K562 (cell line): ENCODE data around the gene MYOC. TPM values are rescaled to one million over a fixed set of nuclear protein-coding genes. Genes with fewer than 3 reads are reported as not detected.
"Not testable (repeated sequence)": the region's sequence is repeated elsewhere in the genome, so short reads cannot be mapped to it uniquely, and the experiment has no call there.

Experiments used
- ATAC-seq: fragments of 200-7000 bp; cut with Tn5 transposase; 3 replicates; pipeline ENCODE4 v1.9.1; 2020; ENCODE audit warnings: moderate library complexity
- BruUV-seq: library from RNA; stranded (reverse); fragments of 400-500 nt; replicated peaks from 2 replicates; lab custom pipeline; 2021; lab: Mats Ljungman, UMichigan
- CTCF ChIA-PET: fragments of 300-600 bp; formaldehyde crosslinking; extraction: SDS; loops from one replicate; lab custom pipeline; 2021; ENCODE audit warnings: low intra/inter-chr PET ratio; lab: Yijun Ruan, JAX
- POLR2A ChIA-PET: fragments of 300-600, 350-650 bp; sonication (Branson Sonifier 250); formaldehyde crosslinking; extraction: SDS; loops from one replicate; lab custom pipeline; 2021; ENCODE audit warnings: antibody characterized with exemption, inconsistent platforms; lab: Yijun Ruan, JAX
- DNase-seq, 4 experiments: peaks; one replicate each; pipeline versions ENCODE4 v3.0.0 to v3.0.0-alpha.2; 2011 to 2018; ENCODE audit warnings: low spot score in 3 of 4, mixed read lengths in 3 of 4; ENCODE audit errors: extremely low read depth in 1 of 4
- FAIRE-seq: peaks from 2 replicates; lab custom pipeline; 2011; peaks lifted over from hg19 to GRCh38; lab: Jason Lieb, UNC
- H2AFZ ChIP-seq: 2 replicates; pipeline ENCODE4 v1.6.0; 2011; ENCODE audit warnings: low read depth, low read length, control low read depth, inconsistent platforms
- H3K27ac ChIP-seq: fragments of 200-600 bp; 3 replicates; pipeline ENCODE4 v1.8.0; 2011; ENCODE audit warnings: low read depth, mild to moderate bottlenecking, control low read depth, inconsistent platforms, low read length, moderate library complexity, mixed read lengths; ENCODE audit errors: extremely low read depth
- H3K27me3 ChIP-seq, 2 experiments: fragments of 300-600 bp in 1 of 2; 2 replicates in 1 of 2; 3 replicates in 1 of 2; pipeline versions ENCODE4 v1.6.0 to v1.8.0; 2011; ENCODE audit warnings: inconsistent platforms in 2 of 2, low read length in 2 of 2, mild to moderate bottlenecking in 1 of 2, mixed read lengths in 1 of 2, moderate library complexity in 1 of 2; ENCODE audit not compliant: control insufficient read depth in 2 of 2, insufficient read depth in 2 of 2
- H3K36me3 ChIP-seq: fragments of 300-600 bp; 3 replicates; pipeline ENCODE4 v1.8.0; 2011; ENCODE audit warnings: mild to moderate bottlenecking, low read length, inconsistent platforms; ENCODE audit not compliant: control insufficient read depth, insufficient read depth
- H3K4me1 ChIP-seq, 2 experiments: fragments of 200-600 bp in 1 of 2; replicated peaks in 1 of 2; 2 replicates in 1 of 2; 3 replicates in 1 of 2; pipeline versions ENCODE4 v1.5.1 to v1.8.0; 2011; ENCODE audit warnings: inconsistent platforms in 2 of 2, low read length in 2 of 2, mild to moderate bottlenecking in 1 of 2, mixed read lengths in 1 of 2, moderate library complexity in 1 of 2; ENCODE audit not compliant: control insufficient read depth in 2 of 2, insufficient read depth in 2 of 2
- H3K4me2 ChIP-seq: 2 replicates; pipeline ENCODE4 v1.6.1; 2011; ENCODE audit warnings: low read length, control low read depth, inconsistent platforms, mixed read lengths; ENCODE audit not compliant: insufficient read depth
- H3K4me3 ChIP-seq: fragments of 200-600 bp; sonication (generic), shearing (Covaris generic); 2 replicates; pipeline ENCODE4 v1.5.1; 2016; ENCODE audit warnings: control low read depth, inconsistent platforms
- H3K79me2 ChIP-seq: fragments of 200-600 bp; 3 replicates; pipeline ENCODE4 v1.8.0; 2011; ENCODE audit warnings: low read length, inconsistent platforms; ENCODE audit not compliant: control insufficient read depth, insufficient read depth
- H3K9ac ChIP-seq, 2 experiments: 2 replicates each; pipeline versions ENCODE4 v1.6.0 to v1.6.1; 2011; ENCODE audit warnings: low read depth in 2 of 2, low read length in 2 of 2, control low read depth in 1 of 2, inconsistent platforms in 1 of 2, mild to moderate bottlenecking in 1 of 2, mixed read lengths in 1 of 2; ENCODE audit not compliant: insufficient read depth in 1 of 2
- H3K9me1 ChIP-seq: one replicate; pipeline ENCODE4 v1.6.0; 2011; ENCODE audit warnings: inconsistent platforms, mild to moderate bottlenecking, low read length, moderate library complexity; ENCODE audit not compliant: control insufficient read depth, insufficient read depth
- H3K9me3 ChIP-seq: replicated peaks from 2 replicates; pipeline ENCODE4 v1.5.1; 2011; ENCODE audit warnings: low read depth, low read length, inconsistent platforms; ENCODE audit not compliant: control insufficient read depth, insufficient read depth
- H4K20me1 ChIP-seq: replicated peaks from 2 replicates; pipeline ENCODE4 v1.6.1; 2011; ENCODE audit warnings: low read length, inconsistent platforms, mixed read lengths; ENCODE audit not compliant: control insufficient read depth, insufficient read depth
- ARID1B ChIP-seq: fragments of 450-650 bp; IDR thresholded peaks from 2 replicates; pipeline ENCODE4 v1.6.1; 2016; ENCODE audit warnings: antibody characterized with exemption, mild to moderate bottlenecking, inconsistent platforms
- ATF7 ChIP-seq: fragments of 450-650 bp; IDR thresholded peaks from 2 replicates; pipeline ENCODE4 v1.7.1; 2014; ENCODE audit warnings: mild to moderate bottlenecking, moderate library complexity
- CBFA2T2 ChIP-seq: fragments of 450-650 bp; conservative IDR thresholded peaks from 2 replicates; pipeline ENCODE4 v1.6.1; 2017; ENCODE audit warnings: mild to moderate bottlenecking
- CBFA2T3 ChIP-seq: fragments of 450-650 bp; IDR thresholded peaks from 2 replicates; pipeline ENCODE4 v1.6.1; 2017
- CTBP1 ChIP-seq: fragments of 450-650 bp; IDR thresholded peaks from 2 replicates; pipeline ENCODE4 v1.6.1; 2016; ENCODE audit warnings: borderline replicate concordance
- DPF2 ChIP-seq: fragments of 450-650 bp; IDR thresholded peaks from 2 replicates; pipeline ENCODE4 v1.6.1; 2016
- EP300 ChIP-seq: IDR thresholded peaks from 2 replicates; pipeline ENCODE4 v1.6.1; 2012; ENCODE audit warnings: low read length, improper control_type of control experiment
- HDAC1 ChIP-seq, 2 experiments: fragments of 450-650 bp; IDR thresholded peaks; 2 replicates each; pipeline ENCODE4 v1.6.1; 2016 to 2017; ENCODE audit warnings: inconsistent platforms in 1 of 2, mild to moderate bottlenecking in 1 of 2, moderate library complexity in 1 of 2
- KDM1A ChIP-seq, 2 experiments: fragments of 450-650 bp; IDR thresholded peaks; 2 replicates each; pipeline ENCODE4 v1.6.1; 2016; ENCODE audit warnings: mild to moderate bottlenecking in 2 of 2
- MEIS2 ChIP-seq: fragments of 450-650 bp; IDR thresholded peaks from 2 replicates; pipeline ENCODE4 v1.6.1; 2014; ENCODE audit warnings: mild to moderate bottlenecking; ENCODE audit not compliant: partially characterized antibody
- NCOR1 ChIP-seq: fragments of 450-650 bp; IDR thresholded peaks from 2 replicates; pipeline ENCODE4 v1.6.1; 2016; ENCODE audit warnings: mild to moderate bottlenecking, moderate library complexity
- NFIC ChIP-seq: fragments of 450-650 bp; IDR thresholded peaks from 2 replicates; pipeline ENCODE4 v1.6.1; 2017; ENCODE audit warnings: mild to moderate bottlenecking, inconsistent platforms
- RCOR1 ChIP-seq, 2 experiments: IDR thresholded peaks; 2 replicates each; pipeline ENCODE4 v1.6.1; 2012; ENCODE audit warnings: low read depth in 2 of 2, low read length in 2 of 2, borderline replicate concordance in 1 of 2, improper control_type of control experiment in 1 of 2
- SAP30 ChIP-seq: fragments of 200-600 bp; sonication (generic); IDR thresholded peaks from 2 replicates; pipeline ENCODE4 v1.6.1; 2012; ENCODE audit warnings: borderline replicate concordance, low read depth, mild to moderate bottlenecking, moderate library complexity, low read length, control low read depth, inconsistent platforms; ENCODE audit not compliant: insufficient read depth, poor library complexity, severe bottlenecking
- TAL1 ChIP-seq: fragments of 450-650 bp; IDR thresholded peaks from 2 replicates; pipeline ENCODE4 v1.6.1; 2016; ENCODE audit warnings: mild to moderate bottlenecking
- TCF3 ChIP-seq: sonication (generic); formaldehyde crosslinking; IDR thresholded peaks from 2 replicates; pipeline ENCODE4 v1.4.0; 2020; ENCODE audit warnings: mild to moderate bottlenecking, missing genetic modification reagents
- TEAD4 ChIP-seq, 2 experiments: sonication (generic) in 1 of 2; formaldehyde crosslinking in 1 of 2; IDR thresholded peaks; 2 replicates each; pipeline versions ENCODE4 v1.6.1 to v1.8.0; 2012 to 2022; ENCODE audit warnings: borderline replicate concordance in 1 of 2, inconsistent platforms in 1 of 2, low read length in 1 of 2, mild to moderate bottlenecking in 1 of 2, missing genetic modification reagents in 1 of 2
- WGBS: fragments of 100-300 bp; shearing (Covaris generic); methylation state at CpG from one replicate; pipeline ENCODE4 v1.1.6; 2016; ENCODE audit warnings: low coverage, mixed read lengths; ENCODE audit not compliant: insufficient coverage; ENCODE audit errors: missing lambda C conversion rate; 5-methylcytosine and 5-hydroxymethylcytosine counted together
- in situ Hi-C: fragments of 300-500 bp; cut with MboI; formaldehyde crosslinking; loops from 4 replicates; pipeline ENCODE4 v1.15.0; 2018; ENCODE audit warnings: inconsistent platforms, mixed read lengths
- intact Hi-C: fragments of 100-400 bp; cut with micrococcal nuclease; formaldehyde crosslinking; loops from 2 replicates; pipeline ENCODE4 v1.14.2; 2022
- polyA plus RNA-seq, 8 experiments: library from polyadenylated mRNA; depleted of rRNA in 4 of 8; stranded (reverse) in 5 of 8; unstranded in 3 of 8; fragments of >200 nt; fragmentation: Nextera tagmentation in 2 of 8; fragmentation: Illumina TruSeq in 1 of 8; extraction: Ambion mirVana in 2 of 8; extraction: Trizol in 1 of 8; gene quantifications; 2 replicates each; pipeline versions ENCODE4 v1.2.1 to v1.2.3, GENCODE V29; 2011 to 2014; ENCODE audit warnings: inconsistent platforms in 1 of 8, missing spikeins in 1 of 8
- total RNA-seq, 7 experiments: library from RNA; depleted of rRNA in 6 of 7; stranded (reverse); fragments of >200 nt in 6 of 7; fragmentation: Illumina TruSeq in 2 of 7; extraction: Trizol in 2 of 7; gene quantifications; 2 replicates each; pipeline versions ENCODE4 v1.2.1 to v1.2.3, GENCODE V29; 2011 to 2021; ENCODE audit warnings: low replicate concordance in 1 of 7

MYOC gene
- total and polyA plus RNA-seq, 9 of the 15 experiments (the other 6 are each of a cell fraction or from before 2014, with no cell fraction given), result not detected

DNA sequence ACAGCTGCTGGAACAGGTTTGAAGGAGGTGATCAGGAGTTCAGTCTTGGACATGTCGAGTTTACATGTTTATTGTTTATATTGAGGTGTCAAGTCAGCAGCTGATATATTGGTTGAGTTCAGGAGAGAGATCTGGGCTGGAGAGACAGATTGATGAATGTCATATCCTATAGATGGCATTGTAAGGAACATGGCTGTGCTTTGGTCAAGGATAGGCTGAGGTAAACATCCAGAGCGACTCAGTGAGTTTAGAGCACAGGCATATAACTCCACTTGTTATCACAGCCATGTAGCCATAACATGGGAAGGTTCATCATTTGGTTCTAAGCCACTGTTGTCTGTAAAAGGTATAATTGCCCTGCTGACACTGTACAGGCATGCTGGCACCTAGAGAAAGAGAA lies 35.9 kb downstream of the MYOC start:
- H3K79me2 ChIP-seq, result no peaks in the 10 kb centered on the region
- no peak for FAIRE-seq
- ChIA-PET POLR2A (interaction anchor here (0.6 kb wide), 2 partner anchors 9 to 1659 kb away, joined by 3 read pairs; no protein-coding TSS in a partner anchor), CTCF (no interaction called here)
- H3K9me1 ChIP-seq, result no peaks in the 10 kb centered on the region
- H3K4me2 ChIP-seq, result no peak overlapping the region
- H3K4me3 ChIP-seq, result no peak overlapping the region
- H3K27ac ChIP-seq, result no peak overlapping the region
- H3K4me1 ChIP-seq, result peaks cover 5 to 6% of the 10 kb centered on the region in 2 experiments; a peak in 2 of 5 replicates
- DNase-seq, result no peak
- no TSS peak for BruUV-seq
- H2AFZ ChIP-seq, result no peak overlapping the region
- in situ Hi-C loops (loop anchor here (25.0 kb wide), 1 partner anchor 1079 kb away; the partner anchor contains the start of gene GORAB), intact Hi-C loops (no loop called here)
- no peak for ATAC-seq
- no peaks in the 10 kb centered on the region for H4K20me1 ChIP-seq
- no peaks in the 10 kb centered on the region for H3K9me3 ChIP-seq
- H3K36me3 ChIP-seq, result no peaks in the 10 kb centered on the region
- peaks cover 0 to 7% of the 10 kb centered on the region in 2 experiments; a peak in 3 of 5 replicates for H3K27me3 ChIP-seq
- no peak overlapping the region for H3K9ac ChIP-seq
- WGBS, result 5% methylated on average over 2 of the region's 2 CpGs
- no peak for TF ChIP-seq SAP30
- TF ChIP-seq ATF7, result no peak
- TF ChIP-seq, all 486 proteins: peak for 0

DNA sequence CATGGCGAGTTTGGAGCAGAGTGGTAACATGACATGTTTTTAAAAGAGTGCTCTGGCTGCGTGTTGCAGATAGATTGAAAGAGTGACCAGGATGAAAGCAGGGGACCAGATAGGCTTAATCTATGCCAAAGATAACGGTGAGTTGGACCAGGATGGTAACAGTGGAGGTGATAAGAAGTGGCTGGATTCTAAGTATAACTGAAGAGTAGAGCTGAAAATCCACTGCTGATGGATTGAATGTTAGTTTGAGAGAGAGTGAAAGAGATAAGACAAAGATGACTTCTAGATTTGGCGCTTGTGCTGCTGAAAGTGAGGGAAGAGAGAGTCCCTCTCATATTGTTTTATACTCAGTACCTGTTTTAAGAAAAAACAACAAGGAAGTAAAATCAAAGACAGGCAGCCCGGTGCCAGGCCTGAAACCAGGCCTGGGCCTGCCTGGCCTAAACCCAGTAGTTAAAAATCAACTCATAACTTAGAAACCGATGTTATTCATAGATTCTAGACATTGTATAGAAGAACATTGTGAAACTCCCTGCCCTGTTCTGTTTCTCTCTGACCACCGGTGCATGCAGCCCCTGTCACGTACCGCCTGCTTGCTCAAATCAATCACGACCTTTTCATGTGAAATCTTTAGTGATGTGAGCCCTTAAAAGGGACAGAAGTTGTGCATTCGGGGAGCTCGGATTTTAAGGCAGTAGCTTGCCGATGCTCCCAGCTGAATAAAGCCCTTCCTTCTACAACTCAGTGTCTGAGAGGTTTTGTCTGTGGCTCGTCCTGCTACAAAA lies 37.2 kb downstream of the MYOC start:
- H2AFZ ChIP-seq; H3K27me3 ChIP-seq; H3K9me3 ChIP-seq; intact Hi-C loops; H3K4me1 ChIP-seq; FAIRE-seq; H4K20me1 ChIP-seq; BruUV-seq; H3K9ac ChIP-seq; H3K27ac ChIP-seq; H3K9me1 ChIP-seq; H3K79me2 ChIP-seq; CTCF ChIA-PET; H3K4me3 ChIP-seq; H3K36me3 ChIP-seq; TF ChIP-seq TEAD4 (CRISPR knock-in tag; IDR thresholded peaks at IDR 0.05; ENCODE audit: borderline replicate concordance): not testable (repeated sequence)
- in situ Hi-C loops, result loop anchor here (25.0 kb wide), 1 partner anchor 1078 kb away; the partner anchor contains the start of gene GORAB
- 20% methylated on average over 14 of the region's 14 CpGs for WGBS
- DNase-seq, result peak in 1 of 4 experiments; percentile 49
- ATAC-seq, result peak; percentile 56
- POLR2A ChIA-PET, result interaction anchor here (0.6 kb wide), 1 partner anchor 231 kb away, joined by 3 read pairs; no protein-coding TSS in a partner anchor
- H3K4me2 ChIP-seq, result 0 out of 2 replicates have a peak overlapping the region, but pooled peaks have one; percentile 13
- TF ChIP-seq RCOR1 (IDR thresholded peaks at IDR 0.05; ENCODE audit: borderline replicate concordance in 1 of 2, low read depth in 2 of 2, low read length in 2 of 2), result peak in 1 of 2 experiments; percentile 37; a peak in 1 of 4 replicates
- peak; percentile 84 for TF ChIP-seq CBFA2T3
- TF ChIP-seq ARID1B, result peak; percentile 80; the same call in 1 of the 2 replicates
- TF ChIP-seq TAL1, result peak; percentile 62; the same call in 1 of the 2 replicates
- peak; percentile 32 to 57; a peak in 1 of 4 replicates for TF ChIP-seq KDM1A (IDR thresholded peaks at IDR 0.05)
- peak; percentile 59 for TF ChIP-seq DPF2
- peak; percentile 45; the same call in 1 of the 2 replicates for TF ChIP-seq TCF3 (CRISPR knock-in tag)
- TF ChIP-seq CTBP1, result peak; percentile 46; the same call in 1 of the 2 replicates
- TF ChIP-seq MEIS2, result peak; percentile 59
- peak; percentile 66 for TF ChIP-seq TEAD4 (IDR thresholded peaks at IDR 0.05; ENCODE audit: low read length)
- TF ChIP-seq NFIC, result peak; percentile 24
- peak; percentile 61 for TF ChIP-seq NCOR1
- TF ChIP-seq HDAC1 (IDR thresholded peaks at IDR 0.05), result peak in 1 of 2 experiments; percentile 41; a peak in 1 of 4 replicates
- peak; percentile 33; the same call in 1 of the 2 replicates for TF ChIP-seq EP300
- TF ChIP-seq CBFA2T2, result peak; percentile 70
